ENCODE measurements around the gene HS1BP3.
A peak's percentile ranks its signal among the peaks of the same experiment; 100 is the strongest.

The HS1BP3 gene

DNA sequence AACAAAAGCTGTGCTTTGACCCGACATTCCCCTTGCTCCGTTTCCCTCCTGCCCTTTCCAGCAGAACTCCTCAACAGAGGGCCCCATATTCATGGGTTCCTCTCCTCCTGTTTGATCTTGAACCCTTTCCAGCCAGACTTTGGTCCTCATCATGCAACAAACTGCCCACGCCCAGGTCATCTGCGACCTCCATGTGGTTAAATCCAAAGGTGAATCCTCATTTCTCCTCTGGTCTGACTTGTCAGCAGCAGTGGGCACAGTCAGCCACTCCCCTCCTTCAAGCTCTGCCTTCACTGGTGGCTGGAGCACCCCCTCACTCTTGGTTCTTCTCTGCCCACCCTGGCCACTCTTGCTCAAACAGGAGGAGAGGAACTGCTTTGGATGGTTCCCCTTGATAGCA is 2.7 kb downstream of the HS1BP3 start:
- no peak for DNase-seq
- H3K27ac Mint-ChIP-seq = no peak overlapping the region

DNA sequence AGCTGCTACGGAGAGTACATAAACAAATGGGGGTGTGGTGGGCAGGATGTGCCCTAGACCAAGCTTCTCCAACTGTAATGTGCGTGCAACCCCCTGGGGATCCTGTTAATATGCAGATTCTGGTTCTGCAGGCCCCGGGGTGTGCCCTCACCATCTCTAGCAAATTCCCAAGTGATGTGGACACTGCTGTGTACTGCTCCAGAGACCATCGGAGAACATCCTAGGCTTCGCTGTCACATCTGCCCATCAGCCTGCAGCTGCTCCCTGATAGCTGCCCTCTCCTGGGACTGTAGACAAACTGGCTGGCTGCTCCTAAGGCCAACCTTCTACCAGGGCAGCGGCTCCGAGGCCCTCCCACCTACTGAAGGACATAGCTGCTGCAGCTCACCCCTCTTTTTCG is 3.2 kb downstream of the HS1BP3 start:
- H3K27ac Mint-ChIP-seq = no peak overlapping the region
- H3K36me3 Mint-ChIP-seq (ENCODE audit: low read depth) = peaks cover 14% of the 10 kb centered on the region
- DNase-seq = no peak
- H3K4me1 Mint-ChIP-seq (ENCODE audit: low read depth) = peaks cover 31% of the 10 kb centered on the region
- H3K9me3 Mint-ChIP-seq = no peaks in the 10 kb centered on the region
- H3K27me3 Mint-ChIP-seq = no peaks in the 10 kb centered on the region
- H3K4me3 Mint-ChIP-seq = no peak overlapping the region

More for the DNA sequence above, 2.7 kb downstream of the HS1BP3 start:
- Mint-ChIP-seq H3K27me3 (no peaks in the 10 kb centered on the region), H3K4me3 (no peak overlapping the region), H3K36me3 (ENCODE audit: low read depth) (peaks cover 14% of the 10 kb centered on the region), H3K9me3 (no peaks in the 10 kb centered on the region), H3K4me1 (ENCODE audit: low read depth) (peaks cover 31% of the 10 kb centered on the region)

DNA sequence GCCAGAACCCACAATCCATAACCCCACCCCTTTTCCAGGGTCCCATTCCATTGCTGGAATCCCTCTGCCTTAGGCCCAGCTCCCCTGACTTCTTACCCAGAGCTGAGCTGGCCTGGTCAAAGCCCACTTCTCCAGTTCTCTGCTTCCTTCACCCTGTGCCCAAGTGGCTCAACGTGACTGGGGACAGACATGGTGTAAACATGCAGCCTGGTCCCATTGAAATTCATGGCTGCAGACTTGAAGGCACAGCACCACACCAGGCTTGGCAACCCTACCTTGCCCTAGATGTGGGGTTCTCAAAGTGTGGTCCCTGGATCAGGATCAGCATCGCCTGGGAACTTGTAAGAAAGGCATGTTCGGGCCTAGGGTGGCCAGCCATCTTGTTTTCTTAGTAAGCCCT is 3.7 kb downstream of the HS1BP3 start:
- Mint-ChIP-seq H3K27me3 (no peaks in the 10 kb centered on the region), H3K4me3 (no peak overlapping the region), H3K4me1 (ENCODE audit: low read depth) (peaks cover 32% of the 10 kb centered on the region), H3K27ac (no peak overlapping the region), H3K36me3 (ENCODE audit: low read depth) (peaks cover 14% of the 10 kb centered on the region), H3K9me3 (no peaks in the 10 kb centered on the region)
- no peak for DNase-seq

DNA sequence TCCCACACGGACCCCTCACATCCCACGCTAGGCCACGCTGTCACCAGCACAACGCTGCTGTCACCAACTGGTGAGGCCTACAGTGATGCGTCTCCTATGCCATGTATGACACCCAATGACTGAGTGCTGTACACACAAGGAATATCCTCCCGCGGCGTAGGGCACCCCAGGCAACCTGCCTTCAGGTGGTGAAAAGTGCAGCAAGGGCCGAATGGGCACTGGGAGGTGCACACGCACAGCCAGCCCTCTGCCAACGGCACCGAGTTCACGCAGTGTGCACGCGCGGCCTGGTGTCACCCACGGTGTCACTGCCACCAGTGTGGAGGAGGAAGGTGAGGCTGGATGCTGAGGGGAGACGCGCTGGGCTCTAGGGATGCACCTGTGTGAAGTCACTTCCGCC is 4.5 kb downstream of the HS1BP3 start:
- no peak overlapping the region for H3K27ac Mint-ChIP-seq

DNA sequence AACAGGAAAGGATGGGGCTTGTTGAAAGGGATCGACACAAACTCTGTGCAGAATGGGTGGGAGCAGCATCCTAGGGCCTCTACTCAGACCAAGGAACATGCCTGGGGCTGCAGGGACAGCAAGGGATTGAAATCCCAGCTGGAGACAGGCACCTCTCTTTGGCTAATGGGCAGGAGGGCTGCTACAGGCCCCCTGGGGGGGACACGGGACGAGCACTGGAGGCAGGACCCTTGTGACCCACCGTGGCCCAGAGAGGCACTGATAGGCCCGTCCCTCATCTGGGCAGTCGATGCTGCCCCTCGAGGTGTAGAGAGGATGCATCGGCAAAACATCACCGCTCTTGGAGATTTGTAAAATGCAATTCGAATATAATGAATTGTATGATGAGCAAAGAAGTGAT is 5.1 kb downstream of the HS1BP3 start:
- H3K27ac Mint-ChIP-seq = no peak overlapping the region

More for the DNA sequence above, 4.5 kb downstream of the HS1BP3 start:
- Mint-ChIP-seq H3K9me3 (no peaks in the 10 kb centered on the region), H3K36me3 (ENCODE audit: low read depth) (peaks cover 17% of the 10 kb centered on the region), H3K4me3 (no peak overlapping the region), H3K4me1 (ENCODE audit: low read depth) (peaks cover 25% of the 10 kb centered on the region), H3K27me3 (no peaks in the 10 kb centered on the region)
- no peak for DNase-seq

DNA sequence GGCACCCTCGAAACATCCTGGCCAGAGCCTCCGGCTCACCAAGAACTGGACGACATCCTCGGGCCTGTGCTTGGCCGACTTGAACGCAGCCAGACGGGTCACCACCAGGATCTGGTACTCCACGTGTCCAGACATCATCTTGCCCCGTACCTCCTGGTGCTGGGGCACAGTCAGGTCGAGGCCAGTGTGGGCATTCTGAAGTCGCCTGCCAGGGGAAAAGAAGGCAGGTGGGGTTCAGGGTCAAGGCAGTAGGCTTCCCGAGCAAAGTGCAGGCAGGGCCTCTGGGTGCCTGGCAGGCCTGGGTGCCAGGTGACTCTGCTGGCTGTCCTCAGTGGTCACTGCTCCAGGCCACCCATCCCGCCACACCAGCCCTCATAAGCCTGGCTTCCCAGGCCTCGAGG is 5.6 kb downstream of the HS1BP3 start:
- Mint-ChIP-seq H3K9me3 (no peaks in the 10 kb centered on the region), H3K4me1 (ENCODE audit: low read depth) (peaks cover 20% of the 10 kb centered on the region), H3K27ac (no peak overlapping the region), H3K4me3 (no peak overlapping the region), H3K27me3 (no peaks in the 10 kb centered on the region), H3K36me3 (ENCODE audit: low read depth) (peaks cover 22% of the 10 kb centered on the region)
- DNase-seq = no peak

More for the DNA sequence above, 5.1 kb downstream of the HS1BP3 start:
- Mint-ChIP-seq H3K9me3 (no peaks in the 10 kb centered on the region), H3K27me3 (no peaks in the 10 kb centered on the region), H3K36me3 (ENCODE audit: low read depth) (peaks cover 18% of the 10 kb centered on the region), H3K4me1 (ENCODE audit: low read depth) (peaks cover 22% of the 10 kb centered on the region), H3K4me3 (no peak overlapping the region)
- DNase-seq = no peak

DNA sequence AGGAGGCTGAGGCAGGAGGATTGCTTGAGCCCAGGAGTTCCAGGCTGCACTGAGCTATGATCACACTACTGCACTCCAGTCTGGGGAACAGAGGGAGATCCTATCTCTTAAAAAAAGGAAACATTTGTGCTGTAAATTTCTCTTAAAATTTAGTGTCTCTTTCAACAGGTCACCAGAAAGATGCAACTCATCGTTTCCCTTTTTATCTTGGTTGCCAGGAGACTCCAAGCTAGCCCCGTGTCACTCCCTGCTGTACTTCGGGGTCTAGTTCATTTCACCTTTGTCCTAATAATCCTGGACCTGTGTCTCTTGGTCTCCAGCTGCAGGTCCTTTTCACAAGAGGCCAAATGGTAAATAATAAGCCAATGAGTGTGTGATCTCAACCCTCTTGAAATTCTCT is 7.1 kb downstream of the HS1BP3 start:
- Mint-ChIP-seq H3K4me1 (ENCODE audit: low read depth) (peaks cover 7% of the 10 kb centered on the region), H3K27me3 (no peaks in the 10 kb centered on the region), H3K27ac (no peak overlapping the region), H3K36me3 (ENCODE audit: low read depth) (peaks cover 29% of the 10 kb centered on the region), H3K4me3 (no peak overlapping the region), H3K9me3 (no peaks in the 10 kb centered on the region)
- no peak for DNase-seq

DNA sequence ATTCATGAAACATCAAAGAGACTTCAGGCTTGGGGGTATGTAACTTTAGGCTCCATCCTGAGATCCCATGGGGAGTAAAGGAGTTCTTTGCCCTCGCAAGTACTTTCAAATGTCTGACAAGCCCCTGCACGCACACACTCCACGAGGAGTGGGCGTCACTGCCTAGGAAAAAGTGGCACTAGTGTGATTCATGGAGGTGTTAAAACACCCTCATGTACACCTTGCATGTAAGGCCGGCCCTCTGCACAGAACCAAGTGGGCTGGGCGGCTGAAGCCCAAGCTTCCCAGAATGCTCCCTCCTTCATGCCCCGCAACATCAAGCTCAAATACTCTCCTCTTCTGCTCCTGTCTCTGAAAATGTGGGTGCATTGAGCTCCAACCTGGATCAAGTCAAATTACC is 7.8 kb downstream of the HS1BP3 start:
- Mint-ChIP-seq H3K27me3 (no peaks in the 10 kb centered on the region), H3K4me1 (ENCODE audit: low read depth) (peaks cover 1% of the 10 kb centered on the region), H3K9me3 (no peaks in the 10 kb centered on the region), H3K36me3 (ENCODE audit: low read depth) (peaks cover 34% of the 10 kb centered on the region), H3K4me3 (no peak overlapping the region), H3K27ac (no peak overlapping the region)
- no peak for DNase-seq

DNA sequence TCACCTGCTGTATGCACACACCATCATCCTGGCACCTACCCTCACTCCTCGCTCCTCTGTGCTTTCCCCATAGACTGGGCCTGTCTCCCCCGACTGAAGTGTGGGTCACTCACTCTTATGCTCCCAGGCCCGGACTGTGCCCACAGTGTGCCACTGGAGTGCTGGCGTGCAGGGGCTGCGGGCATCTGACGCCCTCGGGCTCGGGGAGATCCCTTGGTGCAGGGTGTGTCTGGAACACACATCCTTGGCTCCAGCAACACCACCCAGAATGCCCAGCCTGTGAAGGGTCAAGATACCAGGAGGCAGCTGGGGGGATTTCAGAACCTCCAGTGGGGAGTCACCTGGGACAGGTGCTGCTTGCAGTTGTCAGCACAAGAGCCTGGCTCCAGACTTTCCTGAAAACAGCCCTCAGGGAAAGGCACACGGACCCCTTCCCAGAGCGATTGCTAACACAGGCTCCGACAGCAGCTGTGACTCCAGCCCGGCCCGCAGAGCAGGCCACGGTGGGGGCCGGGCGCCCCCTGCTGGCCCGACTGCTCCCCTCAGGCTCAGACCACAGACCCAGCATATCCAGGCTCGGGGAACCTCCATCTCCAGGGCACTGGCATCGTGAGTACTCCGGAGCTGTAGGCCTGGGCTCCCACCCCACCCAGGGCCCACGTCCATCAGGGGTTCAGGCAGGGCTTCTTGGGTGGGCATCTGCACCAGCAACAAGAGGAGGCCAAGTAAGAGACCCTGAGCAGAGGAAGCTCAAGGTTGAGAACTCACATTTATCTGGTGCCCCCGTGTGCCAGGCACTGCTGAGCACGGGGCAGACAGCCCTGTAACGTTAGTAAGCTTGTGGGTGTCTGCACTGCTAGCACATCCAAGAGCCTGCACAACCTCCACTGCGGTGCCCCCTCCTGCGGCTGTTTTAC is 8.6 kb downstream of the HS1BP3 start:
- Mint-ChIP-seq H3K27ac (no peak overlapping the region), H3K9me3 (no peaks in the 10 kb centered on the region)

DNA sequence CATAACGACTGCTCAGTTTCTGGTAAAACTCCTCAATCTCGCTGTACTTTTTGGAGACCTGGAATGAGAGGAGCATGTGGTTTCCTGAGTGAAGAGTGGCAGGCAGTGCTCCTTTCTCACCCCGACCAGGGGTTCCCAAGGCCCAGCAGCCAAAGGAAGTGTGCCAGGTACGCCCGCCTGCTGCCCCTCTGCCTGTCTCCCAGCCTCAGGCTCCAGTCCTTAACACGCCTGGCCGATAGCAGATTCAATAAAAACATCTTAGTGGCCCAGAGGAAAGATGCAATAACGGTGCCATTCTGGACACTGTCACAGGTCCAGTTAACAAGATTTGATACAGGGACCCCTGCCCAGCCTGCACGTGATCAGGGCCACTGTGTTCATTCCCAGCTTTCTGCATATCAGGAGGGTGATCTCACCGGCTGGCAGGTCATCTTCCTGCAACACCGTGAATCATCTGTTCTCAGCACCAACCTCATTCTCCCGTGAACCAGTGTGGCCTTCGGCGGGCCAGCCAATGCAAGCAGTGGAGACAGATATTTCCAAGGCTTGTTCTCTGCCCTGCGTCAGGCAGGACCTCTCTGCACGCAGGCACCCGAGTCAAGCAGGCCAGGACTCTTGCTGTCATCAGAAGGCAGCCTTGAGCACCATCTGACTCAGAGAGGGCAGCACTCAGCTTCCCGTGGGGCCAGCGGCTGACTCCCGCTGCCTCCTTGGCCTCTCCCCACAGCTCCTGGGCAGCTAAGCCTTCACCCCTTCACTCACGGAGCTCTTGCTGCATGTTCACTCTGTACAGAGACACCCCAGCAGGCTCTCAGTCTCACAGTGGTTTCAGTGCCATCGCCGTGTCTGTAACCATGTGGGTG is 9.5 kb downstream of the HS1BP3 start:
- Mint-ChIP-seq H3K27ac (no peak overlapping the region), H3K36me3 (ENCODE audit: low read depth) (peaks cover 47% of the 10 kb centered on the region), H3K27me3 (no peaks in the 10 kb centered on the region), H3K9me3 (no peaks in the 10 kb centered on the region), H3K4me3 (no peak overlapping the region), H3K4me1 (ENCODE audit: low read depth) (peaks cover 1% of the 10 kb centered on the region)
- DNase-seq = no peak

More for the DNA sequence above, 8.6 kb downstream of the HS1BP3 start:
- no peaks in the 10 kb centered on the region for H3K27me3 Mint-ChIP-seq
- H3K36me3 Mint-ChIP-seq (ENCODE audit: low read depth) = peaks cover 40% of the 10 kb centered on the region
- peak; percentile 84 for DNase-seq
- no peak overlapping the region for H3K4me3 Mint-ChIP-seq
- H3K4me1 Mint-ChIP-seq (ENCODE audit: low read depth) = peaks cover 1% of the 10 kb centered on the region

DNA sequence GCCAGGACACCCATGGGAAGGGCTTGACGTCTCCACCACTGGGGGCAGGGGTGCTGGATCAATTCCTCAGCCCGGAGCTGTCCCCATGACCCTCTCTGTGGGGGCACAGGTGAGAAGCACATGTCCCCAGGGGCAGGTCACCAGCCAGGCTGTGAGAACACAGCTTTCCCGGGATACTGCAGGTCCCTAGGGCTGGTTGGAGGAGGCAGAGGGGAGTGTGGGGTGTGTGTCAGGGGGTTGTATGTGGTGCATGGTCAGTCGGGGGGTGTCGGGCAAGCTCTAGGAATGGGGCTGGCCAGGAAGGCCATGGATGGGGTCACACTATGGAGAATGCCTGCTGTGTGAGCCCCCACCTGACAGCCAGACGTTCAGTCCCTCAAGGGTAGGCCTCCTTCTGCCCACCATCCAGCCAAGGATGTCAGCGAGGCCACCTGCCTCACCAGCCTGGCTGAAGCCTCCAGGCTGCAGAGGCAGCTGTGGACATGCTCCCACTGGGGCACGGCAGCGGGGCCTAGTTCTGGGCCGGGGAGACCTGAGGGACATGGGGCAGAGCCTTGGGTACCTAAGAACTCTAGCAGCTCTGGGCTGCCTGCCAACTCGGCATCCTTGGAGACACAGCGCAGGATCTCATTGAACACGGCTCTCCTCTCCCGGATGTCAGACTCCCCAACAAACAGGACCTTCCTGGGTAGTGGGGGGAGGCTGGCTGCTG is 10.3 kb downstream of the HS1BP3 start:
- no peak for DNase-seq
- Mint-ChIP-seq H3K36me3 (ENCODE audit: low read depth) (peaks cover 52% of the 10 kb centered on the region), H3K4me3 (no peak overlapping the region), H3K4me1 (ENCODE audit: low read depth) (peaks cover 3% of the 10 kb centered on the region), H3K27me3 (no peaks in the 10 kb centered on the region), H3K27ac (no peak overlapping the region), H3K9me3 (no peaks in the 10 kb centered on the region)

DNA sequence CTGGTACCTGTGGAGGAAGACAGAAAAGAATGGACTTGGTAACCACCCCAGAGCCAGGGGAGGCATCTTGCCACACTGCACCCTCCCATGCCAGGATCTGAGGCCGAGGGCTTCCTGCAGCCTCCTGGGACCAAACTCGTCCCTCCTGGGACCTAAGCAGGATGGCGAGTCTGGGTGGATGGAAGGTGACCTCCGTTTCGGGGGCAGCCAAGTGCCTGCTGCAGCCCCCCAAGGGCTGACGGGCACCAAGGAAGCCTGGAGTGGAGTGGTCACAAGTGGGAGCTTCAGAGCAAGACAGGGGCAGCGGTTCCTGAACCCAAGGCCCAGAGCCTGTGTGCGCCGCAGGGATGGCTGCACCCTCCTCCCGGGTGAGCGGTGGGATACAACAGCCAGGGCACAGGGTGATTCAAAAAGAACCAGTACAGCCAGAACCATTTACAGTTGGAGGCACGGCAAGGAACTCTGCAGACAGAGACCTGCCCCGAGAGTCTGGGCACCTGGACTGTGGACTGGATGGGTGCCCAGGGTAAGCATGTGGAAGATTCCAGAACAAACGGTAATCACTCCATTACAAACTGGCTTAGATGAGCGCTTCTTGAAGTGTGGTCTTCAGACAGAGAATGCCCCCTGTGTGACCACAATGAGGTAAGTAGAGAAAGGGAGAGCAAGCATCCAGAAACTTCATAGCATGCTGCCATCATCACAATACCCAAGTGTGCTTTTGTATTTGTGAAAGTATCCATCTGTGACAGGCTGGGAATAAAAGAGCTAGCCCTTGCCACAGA is 12.1 kb downstream of the HS1BP3 start:
- DNase-seq = no peak
- no peak overlapping the region for H3K27ac Mint-ChIP-seq

DNA sequence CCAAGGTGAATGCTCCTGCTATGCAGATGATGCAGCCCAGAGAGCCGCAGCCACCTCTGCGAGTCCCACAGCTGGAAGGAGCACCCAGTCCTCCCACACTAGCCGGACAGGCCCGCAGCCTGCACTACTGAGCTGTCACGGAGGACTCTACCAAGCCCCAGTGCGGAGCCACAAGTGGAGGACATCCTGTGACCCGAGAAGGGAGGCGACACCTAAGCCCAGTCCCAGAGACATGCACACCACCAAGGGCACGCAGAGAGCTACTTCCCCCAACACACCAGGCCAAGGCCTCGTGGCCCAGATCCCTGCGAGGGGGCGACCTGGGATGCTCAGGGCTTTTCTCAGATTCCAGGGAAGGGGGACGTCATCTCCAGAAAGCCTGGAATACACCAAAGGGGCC is 12.9 kb downstream of the HS1BP3 start:
- Mint-ChIP-seq H3K4me1 (ENCODE audit: low read depth) (peaks cover 3% of the 10 kb centered on the region), H3K36me3 (ENCODE audit: low read depth) (peaks cover 45% of the 10 kb centered on the region), H3K27me3 (no peaks in the 10 kb centered on the region), H3K27ac (no peak overlapping the region), H3K4me3 (no peak overlapping the region), H3K9me3 (no peaks in the 10 kb centered on the region)
- DNase-seq = no peak

More for the DNA sequence above, 12.1 kb downstream of the HS1BP3 start:
- peaks cover 49% of the 10 kb centered on the region for H3K36me3 Mint-ChIP-seq (ENCODE audit: low read depth)
- peaks cover 3% of the 10 kb centered on the region for H3K4me1 Mint-ChIP-seq (ENCODE audit: low read depth)
- no peaks in the 10 kb centered on the region for H3K27me3 Mint-ChIP-seq
- H3K4me3 Mint-ChIP-seq = no peak overlapping the region
- H3K9me3 Mint-ChIP-seq = no peaks in the 10 kb centered on the region

DNA sequence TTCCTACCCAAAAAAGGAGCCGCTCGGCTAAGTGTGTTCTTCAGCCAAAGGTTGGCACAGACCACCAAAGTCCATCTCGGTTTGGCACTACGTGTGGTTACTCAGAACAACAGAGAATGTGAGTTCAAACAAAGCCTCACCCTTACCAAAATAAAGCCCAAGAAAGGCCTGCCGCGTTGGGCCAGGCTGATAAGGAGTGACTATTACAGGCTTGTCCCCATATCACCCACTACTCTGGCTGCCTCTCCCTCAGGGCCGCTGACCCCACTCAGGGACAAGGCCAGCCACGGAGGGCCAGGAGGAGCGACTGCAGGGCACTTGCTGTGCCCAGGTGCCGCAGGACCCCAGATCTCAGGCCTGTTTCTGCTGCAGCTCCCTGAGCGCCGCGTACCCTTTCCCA is 13.8 kb downstream of the HS1BP3 start:
- Mint-ChIP-seq H3K36me3 (ENCODE audit: low read depth) (peaks cover 45% of the 10 kb centered on the region), H3K9me3 (no peaks in the 10 kb centered on the region), H3K27ac (no peak overlapping the region), H3K4me1 (ENCODE audit: low read depth) (peaks cover 2% of the 10 kb centered on the region), H3K4me3 (no peak overlapping the region), H3K27me3 (no peaks in the 10 kb centered on the region)
- DNase-seq = no peak
